ENCODE measurements around the gene CACNA2D3.

- TF ChIP-seq, protein P1, sequence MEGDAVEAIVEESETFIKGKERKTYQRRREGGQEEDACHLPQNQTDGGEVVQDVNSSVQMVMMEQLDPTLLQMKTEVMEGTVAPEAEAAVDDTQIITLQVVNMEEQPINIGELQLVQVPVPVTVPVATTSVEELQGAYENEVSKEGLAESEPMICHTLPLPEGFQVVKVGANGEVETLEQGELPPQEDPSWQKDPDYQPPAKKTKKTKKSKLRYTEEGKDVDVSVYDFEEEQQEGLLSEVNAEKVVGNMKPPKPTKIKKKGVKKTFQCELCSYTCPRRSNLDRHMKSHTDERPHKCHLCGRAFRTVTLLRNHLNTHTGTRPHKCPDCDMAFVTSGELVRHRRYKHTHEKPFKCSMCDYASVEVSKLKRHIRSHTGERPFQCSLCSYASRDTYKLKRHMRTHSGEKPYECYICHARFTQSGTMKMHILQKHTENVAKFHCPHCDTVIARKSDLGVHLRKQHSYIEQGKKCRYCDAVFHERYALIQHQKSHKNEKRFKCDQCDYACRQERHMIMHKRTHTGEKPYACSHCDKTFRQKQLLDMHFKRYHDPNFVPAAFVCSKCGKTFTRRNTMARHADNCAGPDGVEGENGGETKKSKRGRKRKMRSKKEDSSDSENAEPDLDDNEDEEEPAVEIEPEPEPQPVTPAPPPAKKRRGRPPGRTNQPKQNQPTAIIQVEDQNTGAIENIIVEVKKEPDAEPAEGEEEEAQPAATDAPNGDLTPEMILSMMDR (IDR thresholded peaks at IDR 0.05; ENCODE audit: low read length): no peak
- no peak for TF ChIP-seq EZH2phosphoT487 (IDR thresholded peaks at IDR 0.05; ENCODE audit: low read length)
- TF ChIP-seq EZH2 (optimal IDR thresholded peaks at IDR 0.05; ENCODE audit: low read depth, low read length): no peak
Observed at GRCh38 chr3:54800478-54800877, 678.1 kb downstream of the CACNA2D3 start.
